GM12865 (cell line): ENCODE results near the gene RDX.

Experiments used
- DNase-seq: peaks from one replicate; pipeline ENCODE4 v3.0.0; 2010; ENCODE audit warnings: low read depth
- H3K4me3 ChIP-seq: 2 replicates; pipeline ENCODE4 v1.5.1; 2011; ENCODE audit warnings: mild to moderate bottlenecking, low read depth, low read length, control low read depth
- CTCF ChIP-seq: IDR thresholded peaks from 2 replicates; pipeline ENCODE4 v1.5.1; 2011; ENCODE audit warnings: low read length, control low read depth, low read depth, inconsistent platforms; ENCODE audit not compliant: insufficient read depth; ENCODE audit errors: missing control alignments

The RDX gene

DNA sequence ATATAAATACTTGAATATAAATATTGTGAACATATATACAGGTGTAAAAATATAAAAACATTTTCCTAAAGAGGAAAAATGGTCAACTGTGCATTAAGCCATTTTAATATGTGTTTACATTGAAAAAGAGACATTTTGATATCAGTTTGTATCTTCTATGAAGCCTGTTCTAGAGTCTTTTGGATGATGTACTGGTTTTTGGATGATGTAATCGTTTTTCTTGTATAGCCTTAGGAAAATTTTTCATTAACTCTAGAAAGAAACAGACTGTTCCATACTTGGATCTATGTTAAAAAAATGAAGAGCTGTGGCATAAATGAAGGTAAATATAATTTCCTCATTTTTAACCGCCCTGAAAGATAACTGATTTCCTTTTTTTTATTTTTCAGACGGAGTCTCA, 39.6 kb upstream of the RDX start:
- TF ChIP-seq CTCF: no peak
- no peak for DNase-seq
- H3K4me3 ChIP-seq: no peak overlapping the region

DNA sequence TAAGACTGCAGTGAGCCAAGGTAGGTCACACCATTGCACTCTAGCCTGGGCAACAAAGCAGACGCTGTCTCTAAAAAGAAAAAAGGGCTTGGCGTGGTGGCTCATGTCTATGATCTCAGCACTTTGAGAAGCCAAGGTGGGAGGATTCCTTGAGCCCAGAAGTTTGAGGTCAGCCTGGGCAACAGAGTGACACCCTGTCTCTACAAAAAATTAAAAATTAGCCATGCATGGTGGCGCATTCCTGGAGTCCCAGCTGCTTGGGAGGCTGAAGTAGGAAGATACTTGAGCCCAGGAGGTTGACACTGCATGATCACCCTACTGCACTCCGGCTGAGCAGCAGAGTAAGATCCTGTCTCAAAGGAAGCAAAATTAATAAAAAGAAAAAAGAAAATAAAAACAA, 38.9 kb upstream of the RDX start:
- TF ChIP-seq CTCF: no peak
- no peak for DNase-seq
- H3K4me3 ChIP-seq: no peak overlapping the region

DNA sequence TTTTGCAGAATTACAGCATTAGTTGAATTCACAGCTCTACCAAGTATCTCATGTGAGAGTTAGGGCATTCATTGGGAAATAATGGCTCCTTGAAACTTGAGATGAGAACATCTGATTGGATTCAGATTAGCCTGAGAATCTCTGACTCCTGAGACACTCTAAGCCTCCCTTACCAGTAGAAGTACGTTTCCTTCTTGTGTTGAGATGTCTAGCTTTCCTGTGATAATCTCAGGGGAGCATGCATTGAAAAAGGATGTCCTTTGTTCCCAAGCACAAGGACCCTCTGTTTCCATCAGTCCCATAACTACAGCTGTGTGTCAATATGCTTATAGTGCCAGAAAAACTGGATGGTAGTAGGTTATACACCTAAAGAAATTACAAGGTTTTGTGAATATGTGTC, 35.2 kb upstream of the RDX start:
- TF ChIP-seq CTCF: no peak
- H3K4me3 ChIP-seq: no peak overlapping the region
- no peak for DNase-seq

DNA sequence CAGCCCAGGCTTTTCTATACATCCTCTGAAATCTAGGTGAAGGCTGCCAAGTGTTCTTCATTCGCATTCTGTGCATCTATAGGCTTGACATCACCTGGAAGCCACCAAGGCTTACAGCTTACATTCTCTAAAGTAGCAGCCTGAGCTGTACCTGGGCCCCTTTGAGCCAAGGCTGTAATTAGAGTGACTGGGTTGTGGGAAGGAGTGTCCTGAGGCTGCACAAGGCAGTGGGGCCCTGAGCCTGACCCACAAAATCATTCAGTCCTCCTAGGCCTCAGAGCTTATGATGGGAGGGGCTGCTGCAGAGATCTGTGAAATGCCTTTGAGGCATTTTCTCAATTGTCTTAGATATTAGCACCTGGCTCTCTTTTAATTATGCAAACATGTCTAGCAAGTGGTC, 33.0 kb upstream of the RDX start:
- DNase-seq: peak; percentile 31
- no peak for TF ChIP-seq CTCF
- H3K4me3 ChIP-seq: peak overlapping the region; percentile 89

- no peak for TF ChIP-seq CTCF
- DNase-seq: peak; percentile 30
- peak overlapping the region; percentile 89 for H3K4me3 ChIP-seq
Measured at GRCh38 chr11:110327508-110327907, 31.1 kb upstream of the RDX start.

- no peak for TF ChIP-seq CTCF
- no peak for DNase-seq
- H3K4me3 ChIP-seq: no peak overlapping the region
Measured at GRCh38 chr11:110323786-110324185, 27.4 kb upstream of the RDX start.

- H3K4me3 ChIP-seq: no peak overlapping the region
- no peak for TF ChIP-seq CTCF
- no peak for DNase-seq
Measured at GRCh38 chr11:110319501-110319900, 23.1 kb upstream of the RDX start.
